ENCODE results near the gene DENND5B.

DENND5B gene

DNA sequence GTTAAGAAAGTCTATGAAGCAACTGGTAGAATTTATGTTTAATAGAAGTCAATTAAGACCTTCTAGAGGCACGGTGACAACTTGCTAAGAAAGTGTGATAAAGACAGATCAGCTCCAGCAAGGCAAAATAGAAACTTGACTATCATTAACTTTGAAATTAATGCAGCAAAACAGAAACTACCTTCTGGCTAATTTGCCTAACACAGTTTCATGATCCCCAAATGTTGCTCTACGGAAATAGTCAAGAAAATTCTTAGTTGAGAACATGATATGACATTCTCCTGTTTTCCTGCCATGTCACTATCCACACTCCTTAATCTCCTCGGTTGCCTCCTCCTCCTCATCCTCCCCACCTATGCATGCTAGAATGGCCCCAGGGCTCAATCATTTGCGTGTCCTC, 4.2 kb downstream of the DENND5B start:
- H3K4me3 ChIP-seq (ENCODE audit: low read depth, low read length) = no peak overlapping the region
- no peak overlapping the region for H2AFZ ChIP-seq (ENCODE audit: insufficient read depth, low read length, poor library complexity)
- no peak overlapping the region for H4K12ac ChIP-seq (ENCODE audit: low read depth, low read length)
- H2BK12ac ChIP-seq (ENCODE audit: low read length) = no peak overlapping the region
- H4K91ac ChIP-seq (ENCODE audit: low read depth, low read length) = no peak overlapping the region
- H3K14ac ChIP-seq (ENCODE audit: low read length) = no peak overlapping the region
- H3K79me1 ChIP-seq (ENCODE audit: low read length) = peaks cover 15% of the 10 kb centered on the region
- peaks cover 4 to 5% of the 10 kb centered on the region in 2 experiments for H3K4me1 ChIP-seq (ENCODE audit: control insufficient read depth in 1 of 2, insufficient read depth in 2 of 2, low read length in 2 of 2)
- no peak overlapping the region for H3K9ac ChIP-seq (ENCODE audit: low read length)
- no peak overlapping the region for H3K4ac ChIP-seq (ENCODE audit: low read depth, low read length)
- no peak overlapping the region for H3K18ac ChIP-seq (ENCODE audit: low read length)
- no peak overlapping the region for H3K4me2 ChIP-seq (ENCODE audit: low read length)
- no peak overlapping the region for H4K8ac ChIP-seq (ENCODE audit: low read depth, low read length)
- no peaks in the 10 kb centered on the region for H3K27me3 ChIP-seq (ENCODE audit: insufficient read depth, low read length)
- H2BK120ac ChIP-seq (ENCODE audit: insufficient read depth, low read length, poor library complexity) = no peak overlapping the region
- H2BK5ac ChIP-seq (ENCODE audit: low read depth, low read length, poor library complexity) = no peak overlapping the region
- no CpG with 5 or more reads among the region's 4 CpGs for WGBS (ENCODE audit: extremely low coverage, insufficient coverage, insufficient read length)
- DNase-seq = no peak
- no peak overlapping the region for H2AK5ac ChIP-seq (ENCODE audit: low read length)
- no peaks in the 10 kb centered on the region for H3K9me3 ChIP-seq (ENCODE audit: insufficient read depth, low read depth, low read length)
- H3K23ac ChIP-seq (ENCODE audit: low read length) = no peak overlapping the region
- H3K79me2 ChIP-seq (ENCODE audit: control insufficient read depth, insufficient read depth, low read length, poor library complexity) = peaks cover 7% of the 10 kb centered on the region
- H3K27ac ChIP-seq (ENCODE audit: low read depth, low read length) = no peak overlapping the region
- peaks cover 0 to 2% of the 10 kb centered on the region in 2 experiments for H3K36me3 ChIP-seq (ENCODE audit: control insufficient read depth in 1 of 2, insufficient read depth in 2 of 2, low read length in 2 of 2)

DNA sequence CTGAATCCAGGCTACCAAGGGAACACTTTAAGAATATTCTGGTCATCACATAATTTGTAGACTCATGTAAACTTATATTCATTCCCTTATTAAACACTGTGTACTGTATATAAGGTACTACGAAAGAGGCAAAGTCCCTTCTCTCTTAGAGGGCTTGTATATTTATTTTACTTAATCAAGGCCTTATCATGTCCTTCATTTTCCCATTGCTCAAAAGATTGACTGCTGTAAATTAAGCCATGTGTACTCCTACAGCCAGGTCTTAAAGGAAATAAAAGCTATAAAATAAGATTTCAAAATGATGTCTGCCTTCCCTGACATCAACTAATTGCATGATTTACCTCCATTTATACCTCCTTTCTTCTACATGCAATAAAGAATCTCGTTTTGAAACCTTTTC, 5.0 kb downstream of the DENND5B start:
- H3K4ac ChIP-seq (ENCODE audit: low read depth, low read length) = no peak overlapping the region
- no peak overlapping the region for H3K27ac ChIP-seq (ENCODE audit: low read depth, low read length)
- H3K4me1 ChIP-seq (ENCODE audit: control insufficient read depth in 1 of 2, insufficient read depth in 2 of 2, low read length in 2 of 2) = peaks cover 4 to 5% of the 10 kb centered on the region in 2 experiments
- H3K4me2 ChIP-seq (ENCODE audit: low read length) = no peak overlapping the region
- H4K12ac ChIP-seq (ENCODE audit: low read depth, low read length) = no peak overlapping the region
- no peak overlapping the region for H2AK5ac ChIP-seq (ENCODE audit: low read length)
- no peaks in the 10 kb centered on the region for H3K9me3 ChIP-seq (ENCODE audit: insufficient read depth, low read depth, low read length)
- H3K4me3 ChIP-seq (ENCODE audit: low read depth, low read length) = no peak overlapping the region
- H3K36me3 ChIP-seq (ENCODE audit: control insufficient read depth in 1 of 2, insufficient read depth in 2 of 2, low read length in 2 of 2) = peaks cover 0 to 2% of the 10 kb centered on the region in 2 experiments
- no peak overlapping the region for H4K91ac ChIP-seq (ENCODE audit: low read depth, low read length)
- no peak overlapping the region for H4K8ac ChIP-seq (ENCODE audit: low read depth, low read length)
- H3K79me2 ChIP-seq (ENCODE audit: control insufficient read depth, insufficient read depth, low read length, poor library complexity) = peaks cover 9% of the 10 kb centered on the region
- no peak overlapping the region for H3K23ac ChIP-seq (ENCODE audit: low read length)
- no peak overlapping the region for H2BK5ac ChIP-seq (ENCODE audit: low read depth, low read length, poor library complexity)
- no peaks in the 10 kb centered on the region for H3K27me3 ChIP-seq (ENCODE audit: insufficient read depth, low read length)
- no peak overlapping the region for H2BK12ac ChIP-seq (ENCODE audit: low read length)
- H2AFZ ChIP-seq (ENCODE audit: insufficient read depth, low read length, poor library complexity) = no peak overlapping the region
- H3K14ac ChIP-seq (ENCODE audit: low read length) = no peak overlapping the region
- H2BK120ac ChIP-seq (ENCODE audit: insufficient read depth, low read length, poor library complexity) = no peak overlapping the region
- no CpG with 5 or more reads among the region's 2 CpGs for WGBS (ENCODE audit: extremely low coverage, insufficient coverage, insufficient read length)
- H3K9ac ChIP-seq (ENCODE audit: low read length) = no peak overlapping the region
- H3K79me1 ChIP-seq (ENCODE audit: low read length) = peaks cover 11% of the 10 kb centered on the region
- no peak overlapping the region for H3K18ac ChIP-seq (ENCODE audit: low read length)
- no peak for DNase-seq

DNA sequence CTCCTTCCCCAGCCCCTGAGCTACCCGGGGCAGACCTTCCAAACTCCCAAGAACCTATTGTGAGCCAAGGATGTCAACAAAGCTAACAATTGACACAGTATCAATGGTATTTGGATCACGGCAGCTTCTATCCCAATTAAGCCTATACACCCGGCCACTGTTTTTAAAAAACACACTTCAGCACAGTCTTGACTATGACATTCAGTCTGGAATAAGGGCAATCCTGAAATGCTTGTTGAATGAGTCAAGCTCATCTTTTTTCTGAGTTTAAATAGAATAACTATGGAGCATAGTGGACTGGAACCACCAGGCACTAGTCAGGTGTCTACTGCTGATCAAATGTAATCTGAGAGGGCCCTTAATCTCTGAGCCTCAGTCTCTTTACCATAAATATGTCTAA, 5.7 kb downstream of the DENND5B start:
- Histone ChIP-seq H3K27me3 (ENCODE audit: insufficient read depth, low read length) (no peaks in the 10 kb centered on the region), H3K4me3 (ENCODE audit: low read depth, low read length) (no peak overlapping the region), H3K9ac (ENCODE audit: low read length) (no peak overlapping the region), H2BK5ac (ENCODE audit: low read depth, low read length, poor library complexity) (peak overlapping the region; percentile 27), H2BK120ac (ENCODE audit: insufficient read depth, low read length, poor library complexity) (no peak overlapping the region), H3K14ac (ENCODE audit: low read length) (no peak overlapping the region), H2AFZ (ENCODE audit: insufficient read depth, low read length, poor library complexity) (no peak overlapping the region), H3K79me1 (ENCODE audit: low read length) (peaks cover 6% of the 10 kb centered on the region), H3K4me2 (ENCODE audit: low read length) (no peak overlapping the region), H3K18ac (ENCODE audit: low read length) (no peak overlapping the region), H3K4me1 (ENCODE audit: control insufficient read depth in 1 of 2, insufficient read depth in 2 of 2, low read length in 2 of 2) (peaks cover 4 to 5% of the 10 kb centered on the region in 2 experiments), H3K27ac (ENCODE audit: low read depth, low read length) (no peak overlapping the region), H4K12ac (ENCODE audit: low read depth, low read length) (no peak overlapping the region), H3K79me2 (ENCODE audit: control insufficient read depth, insufficient read depth, low read length, poor library complexity) (peaks cover 7% of the 10 kb centered on the region), H4K8ac (ENCODE audit: low read depth, low read length) (no peak overlapping the region), H3K23ac (ENCODE audit: low read length) (no peak overlapping the region), H4K91ac (ENCODE audit: low read depth, low read length) (no peak overlapping the region), H2BK12ac (ENCODE audit: low read length) (no peak overlapping the region), H3K4ac (ENCODE audit: low read depth, low read length) (no peak overlapping the region), H3K36me3 (ENCODE audit: control insufficient read depth in 1 of 2, insufficient read depth in 2 of 2, low read length in 2 of 2) (peaks cover 0 to 2% of the 10 kb centered on the region in 2 experiments), H3K9me3 (ENCODE audit: insufficient read depth, low read depth, low read length) (no peaks in the 10 kb centered on the region), H2AK5ac (ENCODE audit: low read length) (no peak overlapping the region)
- WGBS (ENCODE audit: extremely low coverage, insufficient coverage, insufficient read length) = no CpG with 5 or more reads among the region's 3 CpGs
- DNase-seq = peak; percentile 25 to 81

DNA sequence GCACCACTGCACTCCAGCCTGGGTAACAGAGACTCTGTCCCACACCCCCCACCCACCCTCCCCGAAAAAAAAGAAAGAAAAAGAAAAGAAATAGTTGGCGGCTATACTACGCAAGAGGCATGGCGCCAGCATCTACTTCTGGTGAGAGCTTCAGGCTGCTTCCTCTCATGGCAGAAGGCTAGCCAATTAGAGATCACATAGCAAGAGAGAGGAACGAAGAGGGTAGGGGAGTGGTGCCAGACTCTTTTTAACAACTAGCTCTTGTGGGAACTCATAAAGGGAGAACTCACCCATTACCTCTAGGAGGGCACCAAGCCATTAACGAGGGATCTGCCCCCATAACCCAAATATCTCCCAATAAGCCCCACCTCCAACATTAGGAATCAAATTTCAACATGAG, 6.2 kb downstream of the DENND5B start:
- H3K79me1 ChIP-seq (ENCODE audit: low read length) = peaks cover 1% of the 10 kb centered on the region
- H4K8ac ChIP-seq (ENCODE audit: low read depth, low read length) = no peak overlapping the region
- H3K4me2 ChIP-seq (ENCODE audit: low read length) = no peak overlapping the region
- no peak overlapping the region for H3K27ac ChIP-seq (ENCODE audit: low read depth, low read length)
- H3K23ac ChIP-seq (ENCODE audit: low read length) = no peak overlapping the region
- no peak overlapping the region for H2AFZ ChIP-seq (ENCODE audit: insufficient read depth, low read length, poor library complexity)
- H3K18ac ChIP-seq (ENCODE audit: low read length) = no peak overlapping the region
- H3K79me2 ChIP-seq (ENCODE audit: control insufficient read depth, insufficient read depth, low read length, poor library complexity) = peaks cover 4% of the 10 kb centered on the region
- H3K4ac ChIP-seq (ENCODE audit: low read depth, low read length) = peak overlapping the region; percentile 31
- peaks cover 4 to 5% of the 10 kb centered on the region in 2 experiments for H3K4me1 ChIP-seq (ENCODE audit: control insufficient read depth in 1 of 2, insufficient read depth in 2 of 2, low read length in 2 of 2)
- no peak overlapping the region for H3K9ac ChIP-seq (ENCODE audit: low read length)
- peaks cover 0 to 2% of the 10 kb centered on the region in 2 experiments for H3K36me3 ChIP-seq (ENCODE audit: control insufficient read depth in 1 of 2, insufficient read depth in 2 of 2, low read length in 2 of 2)
- H3K14ac ChIP-seq (ENCODE audit: low read length) = no peak overlapping the region
- H4K12ac ChIP-seq (ENCODE audit: low read depth, low read length) = no peak overlapping the region
- H2AK5ac ChIP-seq (ENCODE audit: low read length) = no peak overlapping the region
- no peak overlapping the region for H2BK120ac ChIP-seq (ENCODE audit: insufficient read depth, low read length, poor library complexity)
- no CpG with 5 or more reads among the region's 6 CpGs for WGBS (ENCODE audit: extremely low coverage, insufficient coverage, insufficient read length)
- DNase-seq = no peak
- H2BK12ac ChIP-seq (ENCODE audit: low read length) = peak overlapping the region; percentile 24
- no peaks in the 10 kb centered on the region for H3K9me3 ChIP-seq (ENCODE audit: insufficient read depth, low read depth, low read length)
- no peak overlapping the region for H3K4me3 ChIP-seq (ENCODE audit: low read depth, low read length)
- H4K91ac ChIP-seq (ENCODE audit: low read depth, low read length) = no peak overlapping the region
- H2BK5ac ChIP-seq (ENCODE audit: low read depth, low read length, poor library complexity) = peak overlapping the region; percentile 27
- H3K27me3 ChIP-seq (ENCODE audit: insufficient read depth, low read length) = no peaks in the 10 kb centered on the region
